Esophagus muscularis mucosa (tissue), 4 donors: ENCODE measurements around the gene GFPT2. TPM values are rescaled to one million over a fixed set of nuclear protein-coding genes. Genes with fewer than 3 reads are reported as not detected.

ENCODE experiments used
- DNase-seq: peaks from one replicate; pipeline ENCODE4 v3.0.0-alpha.2; 2017; ENCODE audit errors: extremely low spot score
- H3K27ac ChIP-seq, 4 donors: fragments of 200-600 bp; sonication (generic); replicated peaks in 1 of 4; 1 replicate in 3 of 4; 2 replicates in 1 of 4; pipeline ENCODE4 v1.5.1; 2016 to 2019; ENCODE audit warnings: mild to moderate bottlenecking in 1 of 4
- H3K27me3 ChIP-seq, 4 donors: fragments of 200-600 bp; sonication (generic); one replicate each; pipeline versions ENCODE4 v1.5.1 to v1.6.0; 2016 to 2019
- H3K36me3 ChIP-seq, 4 donors: fragments of 200-600 bp; sonication (generic); one replicate each; pipeline ENCODE4 v1.5.1; 2016 to 2019
- H3K4me1 ChIP-seq, 4 donors: fragments of 200-600 bp; sonication (generic); one replicate each; pipeline ENCODE4 v1.5.1; 2016 to 2019
- H3K4me3 ChIP-seq, 4 donors: fragments of 200-600 bp; sonication (generic); 1 replicate in 2 of 4; 2 replicates in 2 of 4; pipeline ENCODE4 v1.5.1; 2016 to 2019; ENCODE audit warnings: mild to moderate bottlenecking in 4 of 4, moderate library complexity in 1 of 4
- H3K9me3 ChIP-seq, 4 donors: fragments of 200-600 bp; sonication (generic); 1 replicate in 3 of 4; 2 replicates in 1 of 4; pipeline ENCODE4 v1.5.1; 2016 to 2019
- EP300 ChIP-seq: sonication (generic); formaldehyde crosslinking; IDR thresholded peaks from one replicate; pipeline ENCODE4 v1.6.1; 2017; ENCODE audit warnings: antibody characterized with exemption
- POLR2A ChIP-seq: fragments of 450-650 bp; IDR thresholded peaks from one replicate; pipeline ENCODE4 v1.6.1; 2017; ENCODE audit warnings: antibody characterized with exemption, moderate library complexity, mild to moderate bottlenecking, low read depth
- POLR2AphosphoS5 ChIP-seq, 2 donors: sonication (generic); formaldehyde crosslinking; IDR thresholded peaks; one replicate each; pipeline ENCODE4 v1.6.1; 2017; ENCODE audit warnings: antibody characterized with exemption in 2 of 2
- WGBS: methylation state at CpG from one replicate; pipeline ENCODE4 v1.1.5; 2018; 5-methylcytosine and 5-hydroxymethylcytosine counted together
- intact Hi-C: fragments of 100-400 bp; cut with DNase I; formaldehyde crosslinking; loops from one replicate; pipeline ENCODE4 v1.15.1; 2023
- total RNA-seq, 4 donors: library from RNA; depleted of rRNA; stranded (reverse); fragments of >200 nt; gene quantifications; one replicate each; pipeline versions ENCODE4 v1.1.0 to v1.2.1, GENCODE V29; 2016
- TF ChIP-seq, protein P1 (sequence below), 3 experiments: fragments of 200-600 bp in 2 of 3; fragments of 450-650 bp in 1 of 3; sonication (generic) in 2 of 3; IDR thresholded peaks; one replicate each; pipeline ENCODE4 v1.5.1; 2017 to 2019; ENCODE audit warnings: antibody characterized with exemption in 3 of 3, mild to moderate bottlenecking in 2 of 3, moderate library complexity in 1 of 3

Gene GFPT2
- total RNA-seq, 4 donors from 2014 or later, result 30.1 to 114 (median 33.6) TPM

DNA sequence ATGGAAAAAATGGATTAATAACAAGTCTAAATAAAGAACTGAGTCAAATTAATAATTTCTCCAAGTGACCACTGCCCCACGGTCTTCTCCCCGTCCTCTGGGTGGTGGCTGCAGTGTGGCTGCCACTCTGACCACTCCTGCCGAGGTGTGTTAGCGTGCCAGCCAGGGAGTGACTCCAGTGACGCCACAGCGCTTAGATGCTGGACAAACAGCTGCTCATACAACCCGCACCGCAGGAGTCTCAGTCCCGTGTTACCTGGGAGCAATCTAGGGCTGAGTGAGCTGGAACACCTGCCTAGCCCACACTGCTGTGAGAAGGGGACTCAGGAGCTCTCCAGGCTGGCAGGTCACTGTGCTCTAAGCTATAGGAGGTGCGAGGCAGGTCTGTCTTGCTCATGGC lies 71.4 kb downstream of the GFPT2 start:
- Histone ChIP-seq H3K4me3 (no peak overlapping the region), H3K36me3 (peaks cover 20 to 65% (median 38%) of the 10 kb centered on the region in 4 donors), H3K4me1 (peaks cover 5 to 12% (median 10%) of the 10 kb centered on the region in 4 donors), H3K9me3 (no peaks in the 10 kb centered on the region), H3K27me3 (no peaks in the 10 kb centered on the region), H3K27ac (no peak overlapping the region)
- TF ChIP-seq EP300 (no peak), POLR2AphosphoS5 (IDR thresholded peaks at IDR 0.05) (no peak), POLR2A (no peak)
- TF ChIP-seq, protein P1, sequence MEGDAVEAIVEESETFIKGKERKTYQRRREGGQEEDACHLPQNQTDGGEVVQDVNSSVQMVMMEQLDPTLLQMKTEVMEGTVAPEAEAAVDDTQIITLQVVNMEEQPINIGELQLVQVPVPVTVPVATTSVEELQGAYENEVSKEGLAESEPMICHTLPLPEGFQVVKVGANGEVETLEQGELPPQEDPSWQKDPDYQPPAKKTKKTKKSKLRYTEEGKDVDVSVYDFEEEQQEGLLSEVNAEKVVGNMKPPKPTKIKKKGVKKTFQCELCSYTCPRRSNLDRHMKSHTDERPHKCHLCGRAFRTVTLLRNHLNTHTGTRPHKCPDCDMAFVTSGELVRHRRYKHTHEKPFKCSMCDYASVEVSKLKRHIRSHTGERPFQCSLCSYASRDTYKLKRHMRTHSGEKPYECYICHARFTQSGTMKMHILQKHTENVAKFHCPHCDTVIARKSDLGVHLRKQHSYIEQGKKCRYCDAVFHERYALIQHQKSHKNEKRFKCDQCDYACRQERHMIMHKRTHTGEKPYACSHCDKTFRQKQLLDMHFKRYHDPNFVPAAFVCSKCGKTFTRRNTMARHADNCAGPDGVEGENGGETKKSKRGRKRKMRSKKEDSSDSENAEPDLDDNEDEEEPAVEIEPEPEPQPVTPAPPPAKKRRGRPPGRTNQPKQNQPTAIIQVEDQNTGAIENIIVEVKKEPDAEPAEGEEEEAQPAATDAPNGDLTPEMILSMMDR (IDR thresholded peaks at IDR 0.05), result no peak
- intact Hi-C loops, result no loop called here
- 90% methylated on average over 9 of the region's 10 CpGs for WGBS
- peak; percentile 66 for DNase-seq

DNA sequence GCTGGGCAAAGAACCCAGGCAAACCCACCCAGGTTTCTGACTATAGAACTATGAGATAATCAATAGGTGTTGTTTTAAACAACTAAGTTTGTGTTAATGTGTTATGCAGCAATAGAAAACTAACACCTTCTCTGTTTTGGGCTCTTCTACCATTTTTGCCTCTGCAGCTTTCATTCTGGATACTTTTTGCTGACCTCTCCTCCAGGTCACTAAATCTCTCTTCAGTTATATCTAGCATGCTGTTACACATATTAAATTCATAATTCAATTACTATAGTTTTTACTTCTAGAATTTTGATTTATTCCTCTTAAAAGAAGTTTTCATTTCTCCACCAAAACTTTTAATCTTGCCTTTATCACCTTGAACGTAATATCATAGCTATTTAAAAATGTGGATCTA lies 78.4 kb downstream of the GFPT2 start:
- no peak for DNase-seq
- intact Hi-C loops, result no loop called here
- Histone ChIP-seq H3K36me3 (peaks cover 22 to 68% (median 44%) of the 10 kb centered on the region in 4 donors), H3K27me3 (no peaks in the 10 kb centered on the region), H3K9me3 (peaks cover 0 to under 1% (median 0%) of the 10 kb centered on the region in 4 donors), H3K4me3 (no peak overlapping the region), H3K27ac (no peak overlapping the region), H3K4me1 (no peaks in the 10 kb centered on the region)
- 100% methylated on average over 1 of the region's 1 CpG for WGBS
- no peak for TF ChIP-seq POLR2AphosphoS5 (IDR thresholded peaks at IDR 0.05)

DNA sequence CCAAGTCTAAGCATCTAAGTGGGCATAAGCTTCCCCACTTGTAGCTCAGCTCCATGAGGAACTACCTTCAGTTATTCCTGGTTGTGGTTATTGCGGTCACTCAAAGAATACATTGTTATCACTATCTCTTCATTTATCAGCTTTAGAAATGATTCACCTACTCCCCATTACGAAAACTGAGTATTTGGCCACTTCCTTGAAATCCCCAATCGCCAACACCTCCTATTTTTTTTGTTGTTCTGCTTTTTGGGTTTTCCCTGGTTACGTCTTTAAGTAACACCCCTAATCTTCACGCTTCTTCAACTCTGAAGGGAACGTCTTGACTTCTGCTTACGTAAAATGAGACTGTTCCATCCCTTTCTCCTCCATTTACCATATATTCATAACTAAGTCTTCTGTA lies 81.9 kb downstream of the GFPT2 start:
- TF ChIP-seq POLR2A (no peak), POLR2AphosphoS5 (IDR thresholded peaks at IDR 0.05) (no peak), EP300 (no peak)
- TF ChIP-seq, protein P1 (IDR thresholded peaks at IDR 0.05), result no peak
- H3K27ac ChIP-seq, result no peak overlapping the region
- no peaks in the 10 kb centered on the region for H3K27me3 ChIP-seq
- no peak for DNase-seq
- peaks cover 0 to 25% (median 19%) of the 10 kb centered on the region in 4 donors for H3K9me3 ChIP-seq
- WGBS, result 81% methylated on average over 7 of the region's 7 CpGs
- H3K36me3 ChIP-seq, result peaks cover 28 to 65% (median 47%) of the 10 kb centered on the region in 4 donors
- no peak overlapping the region for H3K4me3 ChIP-seq
- intact Hi-C loops, result no loop called here
- H3K4me1 ChIP-seq, result no peaks in the 10 kb centered on the region

DNA sequence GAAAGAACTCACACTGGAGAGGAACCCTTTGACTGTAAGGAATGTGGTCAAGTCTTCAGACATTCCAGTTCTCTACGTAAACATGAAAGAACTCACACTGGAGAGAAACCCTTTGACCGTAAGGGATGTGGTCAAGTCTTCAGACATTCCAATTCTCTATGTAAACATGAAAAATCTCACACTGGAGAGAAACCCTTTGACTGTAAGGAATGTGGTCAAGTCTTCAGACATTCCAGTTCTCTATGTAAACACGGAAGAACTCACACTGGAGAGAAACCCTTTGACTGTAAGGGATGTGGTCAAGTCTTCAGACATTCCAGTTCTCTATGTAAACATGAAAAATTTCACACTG lies 93.9 kb downstream of the GFPT2 start:
- H3K4me1 ChIP-seq, result no peaks in the 10 kb centered on the region
- TF ChIP-seq POLR2A (no peak), POLR2AphosphoS5 (IDR thresholded peaks at IDR 0.05) (no peak), EP300 (no peak)
- TF ChIP-seq, protein P1 (IDR thresholded peaks at IDR 0.05), result no peak
- no peak overlapping the region for H3K27ac ChIP-seq
- DNase-seq, result no peak
- 75% methylated on average over 3 of the region's 3 CpGs for whole genome bisulfite sequencing
- H3K36me3 ChIP-seq, result peaks cover 87 to 100% (median 95%) of the 10 kb centered on the region in 4 donors
- intact Hi-C loops, result no loop called here
- H3K4me3 ChIP-seq, result no peak overlapping the region
- H3K9me3 ChIP-seq, result peaks cover 32 to 100% (median 99%) of the 10 kb centered on the region in 4 donors
- no peaks in the 10 kb centered on the region for H3K27me3 ChIP-seq

DNA sequence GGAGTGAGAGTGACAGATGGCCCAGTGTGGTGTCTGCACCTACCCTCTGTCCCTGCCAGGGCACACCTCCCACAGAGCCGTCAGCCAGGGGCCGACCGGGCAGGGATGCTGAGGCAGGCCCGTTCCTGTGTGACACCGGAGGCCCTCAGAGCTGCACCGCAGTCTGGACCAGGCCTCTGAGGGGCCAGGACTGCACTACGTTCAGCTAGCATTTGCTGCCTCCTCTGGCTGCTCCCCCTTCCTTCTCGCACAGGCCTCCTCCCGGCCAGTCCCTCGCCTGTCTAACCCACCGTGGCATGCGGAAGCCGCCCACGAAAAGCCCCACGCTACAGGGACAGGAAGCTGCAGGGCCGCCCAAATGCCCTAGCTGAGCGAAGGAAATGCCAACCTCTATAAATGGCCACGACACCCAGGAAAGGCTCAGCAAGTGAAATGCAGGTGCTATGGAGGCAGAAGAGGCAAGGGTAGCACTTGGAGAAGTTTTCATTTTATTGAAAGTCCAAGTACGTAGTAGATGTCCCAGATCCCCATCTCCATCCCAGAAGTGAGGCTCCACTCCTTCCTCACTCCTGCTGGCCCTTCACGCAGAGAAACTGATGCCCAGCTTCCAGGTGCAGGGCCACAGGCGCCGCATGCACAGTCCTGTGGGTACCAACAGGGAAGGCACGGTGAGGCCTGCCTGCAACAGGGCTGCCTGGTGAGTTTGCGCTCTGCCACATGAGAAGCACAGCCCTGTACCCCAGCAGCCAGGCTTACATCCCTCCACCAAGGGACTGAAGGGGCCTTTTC lies 99.9 kb downstream of the GFPT2 start:
- H3K4me1 ChIP-seq, result no peaks in the 10 kb centered on the region
- H3K36me3 ChIP-seq, result peaks cover 65 to 96% (median 87%) of the 10 kb centered on the region in 4 donors
- DNase-seq, result no peak
- intact Hi-C loops, result no loop called here
- H3K27ac ChIP-seq, result no peak overlapping the region
- H3K27me3 ChIP-seq, result no peaks in the 10 kb centered on the region
- TF ChIP-seq POLR2AphosphoS5 (IDR thresholded peaks at IDR 0.05) (no peak), POLR2A (no peak), EP300 (no peak)
- TF ChIP-seq, protein P1 (IDR thresholded peaks at IDR 0.05), result no peak
- peaks cover 12 to 96% (median 75%) of the 10 kb centered on the region in 4 donors for H3K9me3 ChIP-seq
- 97% methylated on average over 19 of the region's 24 CpGs for WGBS
- no peak overlapping the region for H3K4me3 ChIP-seq
